Limb (tissue), 2 donors: Measurements from ENCODE around the gene GYG1.

Source experiments
- DNase-seq, 2 donors: peaks; one replicate each; pipeline ENCODE4 v3.0.0-alpha.2; 2016; ENCODE audit errors: extremely low spot score in 2 of 2

GYG1 gene

DNA sequence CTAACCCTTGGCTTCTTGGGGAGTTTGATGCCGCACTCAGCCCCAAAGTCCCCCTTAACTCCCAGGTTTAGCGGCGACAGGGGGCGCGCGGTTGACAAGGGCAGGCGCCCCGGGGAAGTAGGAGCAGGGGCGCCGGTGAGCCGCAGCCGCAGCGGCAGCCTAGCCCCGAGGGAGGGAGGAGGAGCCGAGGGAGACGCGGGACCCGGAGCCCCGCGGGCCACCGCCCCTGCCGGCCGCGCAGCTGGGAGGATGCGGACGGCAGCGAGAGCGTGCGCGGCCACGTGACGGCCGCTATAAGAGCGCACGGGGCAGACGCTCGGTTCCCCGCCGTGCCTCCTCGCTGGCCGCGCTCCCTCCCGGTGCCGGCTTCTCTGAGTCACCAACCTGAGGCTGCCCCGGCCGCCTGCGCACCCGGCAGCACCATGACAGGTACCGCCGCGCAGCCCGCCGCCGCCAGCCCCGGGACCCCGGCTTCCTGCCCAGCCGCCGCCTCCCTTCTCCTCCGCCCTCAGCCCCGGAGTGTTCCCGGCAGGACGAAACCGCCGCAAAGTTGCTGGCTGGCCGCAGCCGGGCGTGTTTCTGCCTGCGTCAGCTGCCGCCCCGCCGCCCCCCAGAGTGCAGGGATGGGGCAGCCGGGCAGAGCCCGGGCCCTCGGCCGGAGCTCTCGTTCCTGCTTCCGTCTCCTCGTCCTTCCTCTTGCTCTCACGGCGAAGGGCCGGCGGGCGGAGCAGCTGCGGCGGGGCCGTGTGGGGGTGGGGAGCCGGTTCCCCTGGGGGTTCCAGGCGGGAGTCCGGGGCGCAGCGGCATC lies at the start of gene GYG1:
TSS of gene GYG1 (plus strand) at position 322 of the 808 bp plus-strand sequence. CDS start at position 423, 101 bp downstream.
- peak; percentile 52 to 81 for DNase-seq

GRCh38 chr3:148943506-148944205 lies 47.7 kb upstream of the GYG1 start:
- DNase-seq = peak in 1 of 2 donors; percentile 79

DNA sequence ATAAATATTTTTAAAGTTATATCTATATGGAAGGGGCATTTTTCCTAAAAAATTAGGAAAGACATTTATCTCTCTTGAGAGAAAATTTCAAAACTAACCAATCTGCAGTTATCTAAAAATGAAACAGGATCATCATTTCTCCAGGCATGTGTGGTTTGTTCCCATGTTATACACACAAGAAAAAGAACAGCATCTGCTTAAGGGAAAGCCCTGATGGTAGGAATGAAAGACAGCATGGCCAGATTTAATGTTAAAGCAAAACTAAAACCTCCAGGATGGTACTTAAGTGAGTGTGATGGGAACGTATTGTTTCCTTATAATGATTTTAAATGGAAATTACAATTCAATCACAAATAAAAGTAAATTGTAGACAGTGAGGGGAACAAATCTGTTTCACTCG lies 46.2 kb upstream of the GYG1 start:
- no peak for DNase-seq

GRCh38 chr3:148948913-148949657 lies 42.3 kb upstream of the GYG1 start:
- DNase-seq = no peak

DNA sequence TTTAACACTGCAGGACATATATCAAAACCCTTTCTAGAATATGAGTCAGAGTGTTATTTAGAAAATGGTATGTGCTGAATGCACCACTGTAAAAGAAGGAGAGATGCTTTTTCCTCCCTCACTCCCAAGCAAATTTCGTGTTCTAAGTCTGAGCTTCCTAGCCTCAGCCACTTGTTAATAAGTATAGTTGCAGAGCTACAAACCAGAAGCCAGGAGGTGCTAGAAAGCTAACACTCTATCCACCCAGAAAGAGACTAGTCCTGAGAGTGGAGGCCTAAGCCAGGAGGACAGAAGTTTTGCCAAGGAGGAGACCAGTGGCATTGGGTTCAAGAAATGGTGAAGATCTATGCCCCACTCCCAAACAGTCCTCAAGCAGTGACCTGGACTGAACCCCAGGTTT lies 40.5 kb upstream of the GYG1 start:
- no peak for DNase-seq

- no peak for DNase-seq
Measured at GRCh38 chr3:148951599-148952361, 39.6 kb upstream of the GYG1 start.

DNA sequence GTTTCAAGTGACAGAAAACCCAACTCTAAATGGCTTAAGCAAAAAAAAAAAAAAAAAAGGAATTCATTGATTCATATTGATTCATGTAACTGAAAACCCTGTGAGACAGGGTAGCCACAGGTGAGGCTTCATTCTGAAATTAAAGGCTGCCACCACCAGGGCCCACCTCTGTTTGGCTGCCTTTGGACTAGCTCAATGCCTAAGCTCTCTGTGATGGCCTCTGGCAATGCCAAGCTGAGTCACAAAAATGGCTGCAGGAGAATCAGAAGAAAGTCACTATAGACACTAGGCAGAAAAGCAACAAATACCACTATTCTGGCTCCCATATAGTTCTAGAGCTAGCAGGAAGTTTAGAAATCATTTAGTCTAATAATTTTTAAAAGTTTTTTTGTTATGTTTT lies 38.2 kb upstream of the GYG1 start:
- no peak for DNase-seq

GRCh38 chr3:148954981-148955380 lies 36.4 kb upstream of the GYG1 start:
- no peak for DNase-seq

- DNase-seq = peak; percentile 49 to 71
Measured at GRCh38 chr3:148955544-148956346, 35.6 kb upstream of the GYG1 start.

DNA sequence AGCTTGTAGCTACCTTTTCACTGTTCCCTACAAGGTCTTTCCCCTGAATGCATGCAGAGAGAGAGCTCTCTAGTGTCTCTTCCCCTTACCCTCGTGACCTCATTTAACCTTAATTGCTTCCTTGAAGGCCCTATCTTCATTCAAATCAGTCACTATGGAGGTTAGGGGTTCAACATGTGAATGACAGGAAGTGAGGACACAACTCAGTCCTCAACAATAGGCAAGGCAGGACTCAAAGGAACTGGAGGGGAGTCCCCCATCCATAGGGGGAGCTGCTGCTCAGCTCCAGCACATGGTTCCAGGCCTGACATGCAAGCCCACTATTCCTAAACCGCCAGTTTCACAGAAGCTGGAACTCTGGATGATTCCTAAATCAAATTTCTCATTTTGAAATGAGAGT lies 33.8 kb upstream of the GYG1 start:
- no peak for DNase-seq

DNA sequence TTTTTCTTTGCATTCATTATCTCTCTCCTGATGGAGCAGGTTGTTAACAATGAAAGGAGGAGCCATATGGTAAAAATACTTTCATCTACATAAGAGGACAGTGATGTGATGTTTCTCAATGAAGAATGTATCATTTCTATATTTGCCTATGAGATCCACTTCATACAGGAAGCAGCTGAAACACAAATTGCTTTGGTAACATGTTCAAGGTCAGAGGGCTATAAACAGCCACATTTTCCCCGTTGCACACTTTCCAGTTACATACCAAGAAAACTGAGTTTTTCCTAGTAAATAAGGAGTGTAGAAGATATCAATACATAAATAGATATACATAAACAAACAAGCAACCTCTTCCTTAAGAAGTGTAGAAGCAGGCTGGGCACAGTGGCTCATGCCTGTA lies 32.6 kb upstream of the GYG1 start:
- no peak for DNase-seq

GRCh38 chr3:148962513-148962912 lies 28.8 kb upstream of the GYG1 start:
- no peak for DNase-seq

DNA sequence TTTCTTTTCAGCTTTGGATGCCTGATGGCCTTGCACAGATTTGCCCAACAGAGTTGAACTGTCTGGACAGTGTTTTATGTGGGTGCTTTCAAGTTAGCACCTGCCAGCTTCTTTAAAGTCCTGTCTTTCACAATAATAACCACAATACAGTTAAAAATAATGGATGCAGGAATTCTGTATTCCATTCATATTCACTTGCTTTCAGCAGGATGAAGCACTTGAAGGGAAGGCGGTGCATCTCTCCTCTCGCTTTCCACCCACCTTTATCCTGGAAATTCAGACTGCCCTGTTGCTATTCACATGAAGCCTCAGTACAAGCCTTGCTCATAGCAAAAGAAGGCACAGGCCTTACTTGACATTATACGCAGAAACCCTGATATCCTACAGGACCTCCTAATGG lies 26.5 kb upstream of the GYG1 start:
- no peak for DNase-seq

- no peak for DNase-seq
Measured at GRCh38 chr3:148968321-148968720, 23.0 kb upstream of the GYG1 start.

DNA sequence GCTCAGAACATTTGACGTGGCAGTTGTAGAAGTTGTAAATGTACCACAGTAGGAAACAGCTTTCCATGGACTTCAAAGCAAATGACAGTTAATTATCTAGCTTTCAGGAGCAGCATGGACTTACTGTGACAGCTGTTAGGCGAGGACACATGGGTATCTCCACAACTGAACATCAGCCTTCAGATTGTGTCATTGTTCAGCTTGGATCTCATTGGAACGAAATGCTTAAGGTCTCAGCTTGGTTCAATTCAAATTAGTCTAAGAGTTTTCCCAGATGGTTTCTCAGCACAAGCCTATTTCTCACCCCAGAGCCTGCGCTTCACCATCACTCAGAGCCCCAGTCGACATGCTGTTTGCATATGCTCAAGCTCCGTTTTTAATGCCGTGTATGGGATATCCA lies 21.1 kb upstream of the GYG1 start:
- DNase-seq = no peak

DNA sequence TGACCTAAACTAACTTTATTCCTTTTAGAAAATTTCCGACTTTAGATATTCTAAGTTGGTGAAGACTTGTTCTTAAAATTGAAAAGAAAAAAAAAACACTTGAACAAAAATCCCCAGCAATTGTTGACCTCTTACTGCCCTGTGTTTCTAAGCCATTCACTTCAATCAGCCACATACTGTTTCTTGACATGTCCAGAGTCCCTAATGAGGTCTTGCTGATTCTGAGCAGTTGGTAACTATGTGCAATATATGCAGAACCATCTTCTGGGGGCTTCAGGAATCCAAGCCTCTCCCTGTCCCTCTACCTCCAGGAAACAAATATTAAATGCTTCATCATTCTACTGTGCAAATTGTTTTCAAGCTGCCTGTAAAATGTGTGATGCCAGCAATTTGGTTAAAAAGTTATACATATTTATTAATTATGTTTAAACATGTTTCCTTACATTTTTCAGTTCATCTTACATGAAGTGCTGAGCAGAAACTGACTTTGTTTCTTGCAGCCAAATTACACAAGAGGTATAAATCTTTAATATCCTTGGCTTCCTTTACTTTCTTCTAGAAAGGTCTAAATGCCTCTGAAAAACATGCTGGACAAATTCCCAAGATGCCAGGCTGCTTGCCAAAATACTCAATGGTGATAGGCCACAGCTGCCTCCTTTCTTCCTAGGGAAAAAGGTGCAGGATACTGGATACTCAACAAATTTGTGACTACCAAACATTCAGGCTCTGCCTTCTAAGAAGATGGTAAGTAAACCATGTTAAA lies 19.8 kb upstream of the GYG1 start:
- DNase-seq = no peak

DNA sequence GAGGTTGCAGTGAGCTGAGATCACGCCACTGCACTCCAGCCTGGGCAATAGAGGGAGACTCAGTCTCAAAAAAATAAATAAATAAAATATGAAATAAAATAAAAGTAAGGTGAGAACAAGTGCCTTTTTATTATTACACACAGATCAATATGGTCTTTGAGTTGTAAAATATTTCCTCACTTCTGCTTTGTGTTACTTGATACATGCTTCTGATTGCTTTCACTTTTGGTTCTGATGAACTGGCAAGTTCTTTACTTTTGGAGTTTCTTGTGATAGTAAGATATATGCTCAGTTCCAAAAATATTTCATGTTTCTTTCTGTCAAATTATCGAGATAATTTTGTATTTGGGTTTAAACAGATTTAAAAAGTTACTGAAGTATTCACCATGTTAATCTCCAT lies 16.6 kb upstream of the GYG1 start:
- DNase-seq = no peak

- no peak for DNase-seq
Measured at GRCh38 chr3:148975248-148975647, 16.1 kb upstream of the GYG1 start.

- DNase-seq = no peak
Measured at GRCh38 chr3:148975696-148976095, 15.6 kb upstream of the GYG1 start.

GRCh38 chr3:148981273-148981672 lies 10.1 kb upstream of the GYG1 start:
- no peak for DNase-seq
